Subcutaneous abdominal adipose tissue (tissue), 5 donors: ENCODE measurements around the gene NR6A1.

Experiments used
- H3K27ac ChIP-seq: one replicate; pipeline ENCODE4 v1.7.0; 2013; ENCODE audit warnings: low read depth, mild to moderate bottlenecking, inconsistent platforms, low read length, moderate library complexity
- H3K27me3 ChIP-seq, 5 donors: one replicate each; pipeline ENCODE4 v1.7.0; 2013; ENCODE audit warnings: low read length in 5 of 5, inconsistent platforms in 1 of 5; ENCODE audit not compliant: control insufficient read depth in 5 of 5, insufficient read depth in 4 of 5
- H3K36me3 ChIP-seq, 5 donors: one replicate each; pipeline ENCODE4 v1.7.0; 2013; ENCODE audit warnings: low read length in 5 of 5; ENCODE audit not compliant: control insufficient read depth in 5 of 5, insufficient read depth in 5 of 5
- H3K4me1 ChIP-seq, 5 donors: one replicate each; pipeline ENCODE4 v1.7.0; 2013; ENCODE audit warnings: low read length in 5 of 5, mild to moderate bottlenecking in 3 of 5, moderate library complexity in 1 of 5; ENCODE audit not compliant: control insufficient read depth in 5 of 5, insufficient read depth in 5 of 5
- H3K4me3 ChIP-seq, 5 donors: one replicate each; pipeline ENCODE4 v1.7.0; 2013; ENCODE audit warnings: low read length in 5 of 5, low read depth in 1 of 5
- H3K9ac ChIP-seq, 5 donors: one replicate each; pipeline ENCODE4 v1.7.0; 2013; ENCODE audit warnings: low read length in 5 of 5, mild to moderate bottlenecking in 4 of 5, moderate library complexity in 3 of 5
- H3K9me3 ChIP-seq, 5 donors: one replicate each; pipeline ENCODE4 v1.7.0; 2013; ENCODE audit warnings: low read length in 5 of 5; ENCODE audit not compliant: control insufficient read depth in 5 of 5
- donor health status: healthy.
- donor health status: healthy.
- donor health status: healthy.
- donor health status: healthy.
- donor health status: healthy.

NR6A1 gene

GRCh38 chr9:124697326-124698200 lies 73.5 kb downstream of the NR6A1 start:
- Histone ChIP-seq H3K4me1 (no peaks in the 10 kb centered on the region), H3K9ac (no peak overlapping the region), H3K27me3 (no peaks in the 10 kb centered on the region), H3K36me3 (no peaks in the 10 kb centered on the region), H3K27ac (no peak overlapping the region), H3K4me3 (no peak overlapping the region), H3K9me3 (no peaks in the 10 kb centered on the region)

- no peak overlapping the region for H3K27ac ChIP-seq
These were observed 75.0 kb downstream of the NR6A1 start for GRCh38 chr9:124696101-124696500.

GRCh38 chr9:124695280-124695890 lies 75.7 kb downstream of the NR6A1 start:
- no peak overlapping the region for H3K27ac ChIP-seq
- H3K27me3 ChIP-seq, result no peaks in the 10 kb centered on the region
- H3K9ac ChIP-seq, result no peak overlapping the region
- H3K4me1 ChIP-seq, result no peaks in the 10 kb centered on the region
- H3K36me3 ChIP-seq, result no peaks in the 10 kb centered on the region
- H3K9me3 ChIP-seq, result no peaks in the 10 kb centered on the region
- H3K4me3 ChIP-seq, result no peak overlapping the region

More at GRCh38 chr9:124696101-124696500, 75.0 kb downstream of the NR6A1 start:
- no peak overlapping the region for H3K4me3 ChIP-seq
- H3K9ac ChIP-seq, result no peak overlapping the region
- no peaks in the 10 kb centered on the region for H3K27me3 ChIP-seq
- no peaks in the 10 kb centered on the region for H3K36me3 ChIP-seq
- H3K4me1 ChIP-seq, result no peaks in the 10 kb centered on the region
- H3K9me3 ChIP-seq, result no peaks in the 10 kb centered on the region

- no peaks in the 10 kb centered on the region for H3K27me3 ChIP-seq
- H3K4me3 ChIP-seq, result no peak overlapping the region
- no peaks in the 10 kb centered on the region for H3K9me3 ChIP-seq
- no peak overlapping the region for H3K9ac ChIP-seq
- H3K36me3 ChIP-seq, result no peaks in the 10 kb centered on the region
- no peaks in the 10 kb centered on the region for H3K4me1 ChIP-seq
- H3K27ac ChIP-seq, result no peak overlapping the region
These were observed 76.5 kb downstream of the NR6A1 start for GRCh38 chr9:124694414-124695279.

- Histone ChIP-seq H3K4me3 (no peak overlapping the region), H3K27ac (no peak overlapping the region), H3K9ac (no peak overlapping the region), H3K36me3 (no peaks in the 10 kb centered on the region), H3K27me3 (no peaks in the 10 kb centered on the region), H3K4me1 (no peaks in the 10 kb centered on the region), H3K9me3 (no peaks in the 10 kb centered on the region)
These were observed 77.7 kb downstream of the NR6A1 start for GRCh38 chr9:124693403-124693802.

GRCh38 chr9:124688238-124688904 lies 82.7 kb downstream of the NR6A1 start:
- no peaks in the 10 kb centered on the region for H3K36me3 ChIP-seq
- no peaks in the 10 kb centered on the region for H3K27me3 ChIP-seq
- H3K9me3 ChIP-seq, result no peaks in the 10 kb centered on the region
- no peak overlapping the region for H3K9ac ChIP-seq
- peaks cover 0 to 8% (median 0%) of the 10 kb centered on the region in 5 donors for H3K4me1 ChIP-seq
- no peak overlapping the region for H3K27ac ChIP-seq
- no peak overlapping the region for H3K4me3 ChIP-seq

- Histone ChIP-seq H3K27me3 (no peaks in the 10 kb centered on the region), H3K9me3 (no peaks in the 10 kb centered on the region), H3K27ac (no peak overlapping the region), H3K9ac (no peak overlapping the region), H3K4me1 (peaks cover 0 to 8% (median 0%) of the 10 kb centered on the region in 5 donors), H3K4me3 (no peak overlapping the region), H3K36me3 (no peaks in the 10 kb centered on the region)
These were observed 84.2 kb downstream of the NR6A1 start for GRCh38 chr9:124686918-124687317.

- H3K27me3 ChIP-seq, result no peaks in the 10 kb centered on the region
- no peak overlapping the region for H3K9ac ChIP-seq
- no peak overlapping the region for H3K27ac ChIP-seq
- no peaks in the 10 kb centered on the region for H3K9me3 ChIP-seq
- H3K4me1 ChIP-seq, result peaks cover 0 to 8% (median 0%) of the 10 kb centered on the region in 5 donors
- no peak overlapping the region for H3K4me3 ChIP-seq
- H3K36me3 ChIP-seq, result no peaks in the 10 kb centered on the region
These were observed 85.9 kb downstream of the NR6A1 start for GRCh38 chr9:124685217-124685616.

GRCh38 chr9:124684169-124684568 lies 86.9 kb downstream of the NR6A1 start:
- no peak overlapping the region for H3K4me3 ChIP-seq
- no peaks in the 10 kb centered on the region for H3K36me3 ChIP-seq
- H3K27ac ChIP-seq, result no peak overlapping the region
- H3K9me3 ChIP-seq, result no peaks in the 10 kb centered on the region
- H3K9ac ChIP-seq, result no peak overlapping the region
- H3K4me1 ChIP-seq, result peaks cover 0 to 8% (median 0%) of the 10 kb centered on the region in 5 donors
- H3K27me3 ChIP-seq, result no peaks in the 10 kb centered on the region
